Uterus (tissue), 4 donors: ENCODE measurements around the gene SPTB. TPM values are rescaled to one million over a fixed set of nuclear protein-coding genes. Genes with fewer than 3 reads are reported as not detected.

Experiments
- DNase-seq, 2 donors: peaks; one replicate each; pipeline ENCODE4 v3.0.0-alpha.2; 2019 to 2020
- H3K27ac ChIP-seq, 2 donors: fragments of 200-600 bp; sonication (generic); 1 replicate in 1 of 2; 2 replicates in 1 of 2; pipeline ENCODE4 v1.5.1; 2016 to 2018
- H3K27me3 ChIP-seq, 2 donors: fragments of 200-600 bp; sonication (generic); one replicate each; pipeline ENCODE4 v1.5.1; 2018 to 2019; ENCODE audit warnings: control low read depth in 1 of 2
- H3K36me3 ChIP-seq, 2 donors: fragments of 200-600 bp; sonication (generic); one replicate each; pipeline ENCODE4 v1.5.1; 2019; ENCODE audit warnings: control low read depth in 1 of 2
- H3K4me1 ChIP-seq, 2 donors: fragments of 200-600 bp; sonication (generic); one replicate each; pipeline ENCODE4 v1.5.1; 2018 to 2019; ENCODE audit warnings: control low read depth in 1 of 2
- H3K4me3 ChIP-seq, 2 donors: fragments of 200-600 bp; sonication (generic); 1 replicate in 1 of 2; 2 replicates in 1 of 2; pipeline ENCODE4 v1.5.1; 2018 to 2019; ENCODE audit warnings: mild to moderate bottlenecking in 1 of 2
- H3K9me3 ChIP-seq, 2 donors: fragments of 200-600 bp; sonication (generic); one replicate each; pipeline ENCODE4 v1.5.1; 2019; ENCODE audit warnings: control low read depth in 1 of 2
- POLR2A ChIP-seq, 2 donors: fragments of 450-650 bp; IDR thresholded peaks; one replicate each; pipeline ENCODE4 v1.6.1; 2016; ENCODE audit warnings: antibody characterized with exemption in 2 of 2, mild to moderate bottlenecking in 1 of 2, moderate library complexity in 1 of 2
- intact Hi-C: fragments of 100-400 bp; cut with DNase I; formaldehyde crosslinking; loops from one replicate; pipeline ENCODE4 v1.15.1; 2023; ENCODE audit warnings: low total_unique reads
- total RNA-seq, 4 donors: library from RNA; depleted of rRNA in 3 of 4; stranded (reverse); fragments of >200 nt in 3 of 4; gene quantifications; one replicate each; pipeline versions ENCODE4 v1.1.0 to v1.2.4, GENCODE V29; 2014 to 2023
- TF ChIP-seq, protein P1 (sequence below), 4 experiments: fragments of 200-600 bp in 2 of 4; fragments of 450-650 bp in 2 of 4; sonication (generic) in 2 of 4; IDR thresholded peaks; one replicate each; pipeline ENCODE4 v1.5.1; 2016 to 2019; ENCODE audit warnings: antibody characterized with exemption in 4 of 4, mild to moderate bottlenecking in 2 of 4, moderate library complexity in 1 of 4
- donor health status: DM: yes; HTN: yes; CAD: no.

The SPTB gene
- total RNA-seq, 4 donors from 2014 or later: 1.0 to 5.4 (median 4.6) TPM; not detected in 1

DNA sequence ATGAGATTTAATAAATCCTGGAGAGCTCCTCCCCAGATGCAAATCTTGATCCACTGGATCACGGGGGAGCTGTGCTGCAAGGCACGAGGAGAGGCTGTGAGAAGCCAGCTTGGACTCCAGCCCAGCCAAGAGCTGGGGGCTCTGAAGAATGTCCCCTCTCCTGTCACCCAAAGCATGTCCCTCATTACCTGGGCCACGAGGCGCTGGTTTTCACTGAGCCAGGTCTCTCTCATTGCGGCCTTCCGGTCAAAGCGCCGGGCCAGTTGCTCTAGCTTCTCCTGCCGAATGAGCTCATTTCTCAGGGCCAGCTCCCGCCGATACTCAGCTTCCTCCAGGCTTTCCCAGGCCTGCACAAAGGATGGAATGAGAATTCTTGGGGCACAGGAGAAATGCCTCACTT is 83.3 kb downstream of the SPTB start:
- Histone ChIP-seq H3K9me3 (no peaks in the 10 kb centered on the region), H3K4me3 (no peak overlapping the region), H3K36me3 (no peaks in the 10 kb centered on the region), H3K27ac (no peak overlapping the region), H3K27me3 (no peaks in the 10 kb centered on the region), H3K4me1 (no peaks in the 10 kb centered on the region)
- TF ChIP-seq, protein P1, sequence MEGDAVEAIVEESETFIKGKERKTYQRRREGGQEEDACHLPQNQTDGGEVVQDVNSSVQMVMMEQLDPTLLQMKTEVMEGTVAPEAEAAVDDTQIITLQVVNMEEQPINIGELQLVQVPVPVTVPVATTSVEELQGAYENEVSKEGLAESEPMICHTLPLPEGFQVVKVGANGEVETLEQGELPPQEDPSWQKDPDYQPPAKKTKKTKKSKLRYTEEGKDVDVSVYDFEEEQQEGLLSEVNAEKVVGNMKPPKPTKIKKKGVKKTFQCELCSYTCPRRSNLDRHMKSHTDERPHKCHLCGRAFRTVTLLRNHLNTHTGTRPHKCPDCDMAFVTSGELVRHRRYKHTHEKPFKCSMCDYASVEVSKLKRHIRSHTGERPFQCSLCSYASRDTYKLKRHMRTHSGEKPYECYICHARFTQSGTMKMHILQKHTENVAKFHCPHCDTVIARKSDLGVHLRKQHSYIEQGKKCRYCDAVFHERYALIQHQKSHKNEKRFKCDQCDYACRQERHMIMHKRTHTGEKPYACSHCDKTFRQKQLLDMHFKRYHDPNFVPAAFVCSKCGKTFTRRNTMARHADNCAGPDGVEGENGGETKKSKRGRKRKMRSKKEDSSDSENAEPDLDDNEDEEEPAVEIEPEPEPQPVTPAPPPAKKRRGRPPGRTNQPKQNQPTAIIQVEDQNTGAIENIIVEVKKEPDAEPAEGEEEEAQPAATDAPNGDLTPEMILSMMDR (IDR thresholded peaks at IDR 0.05): no peak
- no peak for TF ChIP-seq POLR2A (IDR thresholded peaks at IDR 0.05)
- no peak for DNase-seq
- intact Hi-C loops: no loop called here

DNA sequence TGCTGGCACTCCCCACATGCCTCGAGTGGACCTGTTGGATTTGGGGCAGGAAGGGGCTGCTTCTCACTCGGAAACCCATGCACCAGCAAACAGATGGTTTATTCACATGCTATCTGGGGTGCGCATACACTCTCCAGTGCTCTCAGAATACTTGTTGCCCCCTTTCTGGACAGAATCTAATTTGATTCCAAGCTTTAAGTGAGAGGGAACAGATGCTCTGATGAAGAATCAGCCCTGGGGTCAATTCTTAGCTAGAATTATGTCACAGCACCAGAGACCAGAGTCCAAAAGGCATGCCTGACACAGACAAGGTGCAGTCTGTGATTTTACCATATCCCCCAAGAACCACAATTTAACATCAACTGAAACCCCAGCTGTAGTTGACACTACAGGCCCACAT is 83.8 kb downstream of the SPTB start:
- Histone ChIP-seq H3K36me3 (no peaks in the 10 kb centered on the region), H3K9me3 (no peaks in the 10 kb centered on the region), H3K4me3 (no peak overlapping the region), H3K27me3 (no peaks in the 10 kb centered on the region), H3K4me1 (no peaks in the 10 kb centered on the region), H3K27ac (no peak overlapping the region)
- DNase-seq: no peak
- intact Hi-C loops: no loop called here
- TF ChIP-seq, protein P1 (IDR thresholded peaks at IDR 0.05): no peak
- TF ChIP-seq POLR2A (IDR thresholded peaks at IDR 0.05): no peak

DNA sequence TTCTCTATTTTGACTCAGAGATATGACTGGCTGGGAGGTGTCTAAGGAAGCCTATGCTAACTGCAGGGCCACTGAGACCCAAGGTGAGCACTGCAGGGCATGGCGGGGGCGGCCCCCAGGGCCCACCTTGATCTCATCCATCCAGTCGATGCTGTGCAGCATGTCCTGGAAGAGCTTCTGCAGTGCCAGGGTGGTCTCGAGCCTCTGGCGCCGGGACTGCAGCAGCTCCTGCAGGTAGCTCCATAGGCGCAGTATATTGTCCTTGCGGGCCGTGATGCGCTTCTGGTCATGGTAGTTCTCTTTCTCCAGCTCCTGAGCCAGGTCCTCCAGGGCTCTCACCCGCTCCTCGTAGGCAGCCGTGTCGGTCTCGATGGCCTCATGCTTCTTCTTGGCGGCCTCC is 84.5 kb downstream of the SPTB start:
- no peak overlapping the region for H3K27ac ChIP-seq
- H3K36me3 ChIP-seq: no peaks in the 10 kb centered on the region
- TF ChIP-seq, protein P1 (IDR thresholded peaks at IDR 0.05): no peak
- TF ChIP-seq POLR2A (IDR thresholded peaks at IDR 0.05): no peak
- intact Hi-C loops: no loop called here
- no peaks in the 10 kb centered on the region for H3K4me1 ChIP-seq
- H3K9me3 ChIP-seq: no peaks in the 10 kb centered on the region
- H3K4me3 ChIP-seq: no peak overlapping the region
- DNase-seq: no peak
- H3K27me3 ChIP-seq: no peaks in the 10 kb centered on the region

DNA sequence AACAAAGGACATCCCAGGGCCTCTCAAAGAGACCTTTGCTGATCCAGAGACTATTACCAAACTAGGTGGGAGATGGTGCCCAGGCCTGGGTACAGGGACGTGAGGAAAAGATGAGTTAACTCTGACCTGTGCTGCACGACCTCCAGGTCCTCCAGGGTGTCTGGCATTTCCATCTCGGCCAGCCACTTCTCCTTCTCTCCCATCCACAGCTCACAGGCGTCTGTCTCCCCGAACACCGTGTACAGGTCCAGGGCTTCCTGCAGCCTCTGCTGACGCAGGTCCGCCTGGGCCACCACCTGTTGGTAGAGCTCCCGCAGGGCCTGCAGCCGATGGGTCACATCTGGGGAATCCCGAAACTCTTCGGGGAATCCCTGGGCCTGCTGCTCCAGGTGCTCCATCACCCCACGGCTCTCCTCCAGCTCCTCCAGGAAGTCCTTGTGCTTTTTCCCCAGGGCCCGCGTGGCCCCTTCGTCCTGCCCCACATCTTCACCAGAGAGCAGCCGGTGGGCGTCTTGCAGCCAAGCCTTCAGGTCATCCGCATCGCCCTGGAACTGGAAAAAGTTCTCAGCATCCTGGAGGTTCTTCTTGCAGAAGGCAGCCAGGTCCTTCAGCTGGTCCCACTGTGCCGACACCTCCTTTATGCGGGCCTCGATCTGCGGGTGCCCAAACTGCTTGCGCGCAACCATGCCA is 86.7 kb downstream of the SPTB start:
- no peaks in the 10 kb centered on the region for H3K27me3 ChIP-seq
- no peak for DNase-seq
- no peaks in the 10 kb centered on the region for H3K9me3 ChIP-seq
- no peaks in the 10 kb centered on the region for H3K4me1 ChIP-seq
- no peak overlapping the region for H3K4me3 ChIP-seq
- TF ChIP-seq, protein P1 (IDR thresholded peaks at IDR 0.05): no peak
- no peak for TF ChIP-seq POLR2A (IDR thresholded peaks at IDR 0.05)
- H3K36me3 ChIP-seq: no peaks in the 10 kb centered on the region
- H3K27ac ChIP-seq: no peak overlapping the region
- intact Hi-C loops: no loop called here

DNA sequence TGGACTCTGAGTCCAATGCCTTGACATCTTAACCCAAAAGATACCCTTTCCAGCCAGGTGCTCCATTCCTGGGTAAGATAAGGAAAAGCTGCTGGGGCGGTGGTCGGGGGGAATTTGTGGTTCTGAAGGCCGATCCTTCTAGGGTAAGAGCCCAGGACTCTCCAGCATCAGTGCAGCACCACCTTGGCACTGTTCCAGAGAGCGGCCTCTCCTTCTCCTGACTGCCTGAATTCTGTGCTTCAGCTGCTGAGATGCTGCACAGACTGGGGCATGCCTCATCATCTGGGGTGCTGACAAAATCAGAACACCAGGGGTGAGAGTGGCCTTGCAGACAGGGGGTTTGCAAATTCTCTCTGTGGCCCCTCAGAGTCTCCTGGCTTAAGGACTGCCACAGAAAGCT is 87.5 kb downstream of the SPTB start:
- H3K9me3 ChIP-seq: no peaks in the 10 kb centered on the region
- intact Hi-C loops: no loop called here
- no peaks in the 10 kb centered on the region for H3K36me3 ChIP-seq
- no peaks in the 10 kb centered on the region for H3K27me3 ChIP-seq
- TF ChIP-seq, protein P1 (IDR thresholded peaks at IDR 0.05): no peak
- TF ChIP-seq POLR2A (IDR thresholded peaks at IDR 0.05): no peak
- H3K4me3 ChIP-seq: no peak overlapping the region
- no peak for DNase-seq
- no peaks in the 10 kb centered on the region for H3K4me1 ChIP-seq
- H3K27ac ChIP-seq: no peak overlapping the region
